ENCODE data around the gene TAS1R3. TPM values are rescaled to one million over a fixed set of nuclear protein-coding genes. Genes with fewer than 3 reads are reported as not detected.

TAS1R3 gene
- total and polyA plus RNA-seq, 2 experiments from 2014 or later: 0.14 TPM; not detected in 1

GRCh38 chr1:1303736-1304135 lies 27.3 kb upstream of the TAS1R3 start:
- Mint-ChIP-seq H3K4me3 (no peak overlapping the region), H3K27ac (no peak overlapping the region), H3K9me3 (no peaks in the 10 kb centered on the region), H3K27me3 (ENCODE audit: insufficient read depth, low read depth, poor library complexity) (peaks cover 15% of the 10 kb centered on the region), H3K4me1 (peaks cover 20% of the 10 kb centered on the region; the same call in 2 of the 3 replicates), H3K36me3 (ENCODE audit: low read depth) (no peaks in the 10 kb centered on the region; the same call in 2 of the 3 replicates)
- DNase-seq (ENCODE audit: low spot score): no peak
- no peak for ATAC-seq
- no peaks in the 10 kb centered on the region for H3K27me3 ChIP-seq (ENCODE audit: insufficient read depth)
- H3K27ac ChIP-seq (ENCODE audit: low read depth): no peak overlapping the region
- H3K4me1 ChIP-seq (ENCODE audit: insufficient read depth): peaks cover 7% of the 10 kb centered on the region; the same call in 1 of the 2 replicates
- TF ChIP-seq ZNF114 (CRISPR knock-in tag; IDR thresholded peaks at IDR 0.05): no peak
- TF ChIP-seq, protein P1, sequence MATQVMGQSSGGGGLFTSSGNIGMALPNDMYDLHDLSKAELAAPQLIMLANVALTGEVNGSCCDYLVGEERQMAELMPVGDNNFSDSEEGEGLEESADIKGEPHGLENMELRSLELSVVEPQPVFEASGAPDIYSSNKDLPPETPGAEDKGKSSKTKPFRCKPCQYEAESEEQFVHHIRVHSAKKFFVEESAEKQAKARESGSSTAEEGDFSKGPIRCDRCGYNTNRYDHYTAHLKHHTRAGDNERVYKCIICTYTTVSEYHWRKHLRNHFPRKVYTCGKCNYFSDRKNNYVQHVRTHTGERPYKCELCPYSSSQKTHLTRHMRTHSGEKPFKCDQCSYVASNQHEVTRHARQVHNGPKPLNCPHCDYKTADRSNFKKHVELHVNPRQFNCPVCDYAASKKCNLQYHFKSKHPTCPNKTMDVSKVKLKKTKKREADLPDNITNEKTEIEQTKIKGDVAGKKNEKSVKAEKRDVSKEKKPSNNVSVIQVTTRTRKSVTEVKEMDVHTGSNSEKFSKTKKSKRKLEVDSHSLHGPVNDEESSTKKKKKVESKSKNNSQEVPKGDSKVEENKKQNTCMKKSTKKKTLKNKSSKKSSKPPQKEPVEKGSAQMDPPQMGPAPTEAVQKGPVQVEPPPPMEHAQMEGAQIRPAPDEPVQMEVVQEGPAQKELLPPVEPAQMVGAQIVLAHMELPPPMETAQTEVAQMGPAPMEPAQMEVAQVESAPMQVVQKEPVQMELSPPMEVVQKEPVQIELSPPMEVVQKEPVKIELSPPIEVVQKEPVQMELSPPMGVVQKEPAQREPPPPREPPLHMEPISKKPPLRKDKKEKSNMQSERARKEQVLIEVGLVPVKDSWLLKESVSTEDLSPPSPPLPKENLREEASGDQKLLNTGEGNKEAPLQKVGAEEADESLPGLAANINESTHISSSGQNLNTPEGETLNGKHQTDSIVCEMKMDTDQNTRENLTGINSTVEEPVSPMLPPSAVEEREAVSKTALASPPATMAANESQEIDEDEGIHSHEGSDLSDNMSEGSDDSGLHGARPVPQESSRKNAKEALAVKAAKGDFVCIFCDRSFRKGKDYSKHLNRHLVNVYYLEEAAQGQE (IDR thresholded peaks at IDR 0.05; ENCODE audit: unreplicated experiment): no peak
- H3K4me2 ChIP-seq: no peak overlapping the region
- no peaks in the 10 kb centered on the region for H3K36me3 ChIP-seq (ENCODE audit: insufficient read depth)
- no peak overlapping the region for H3K4me3 ChIP-seq
- H3K79me2 ChIP-seq (replicated peaks; ENCODE audit: insufficient read depth): peaks cover 5% of the 10 kb centered on the region; the same call in 1 of the 2 replicates
- H3K9me2 ChIP-seq (ENCODE audit: insufficient read depth): no peaks in the 10 kb centered on the region
- no peaks in the 10 kb centered on the region for H4K20me1 ChIP-seq (replicated peaks; ENCODE audit: insufficient read depth)
- H2AFZ ChIP-seq: no peak overlapping the region
- H3F3A ChIP-seq (replicated peaks; ENCODE audit: low read depth): no peaks in the 10 kb centered on the region

DNA sequence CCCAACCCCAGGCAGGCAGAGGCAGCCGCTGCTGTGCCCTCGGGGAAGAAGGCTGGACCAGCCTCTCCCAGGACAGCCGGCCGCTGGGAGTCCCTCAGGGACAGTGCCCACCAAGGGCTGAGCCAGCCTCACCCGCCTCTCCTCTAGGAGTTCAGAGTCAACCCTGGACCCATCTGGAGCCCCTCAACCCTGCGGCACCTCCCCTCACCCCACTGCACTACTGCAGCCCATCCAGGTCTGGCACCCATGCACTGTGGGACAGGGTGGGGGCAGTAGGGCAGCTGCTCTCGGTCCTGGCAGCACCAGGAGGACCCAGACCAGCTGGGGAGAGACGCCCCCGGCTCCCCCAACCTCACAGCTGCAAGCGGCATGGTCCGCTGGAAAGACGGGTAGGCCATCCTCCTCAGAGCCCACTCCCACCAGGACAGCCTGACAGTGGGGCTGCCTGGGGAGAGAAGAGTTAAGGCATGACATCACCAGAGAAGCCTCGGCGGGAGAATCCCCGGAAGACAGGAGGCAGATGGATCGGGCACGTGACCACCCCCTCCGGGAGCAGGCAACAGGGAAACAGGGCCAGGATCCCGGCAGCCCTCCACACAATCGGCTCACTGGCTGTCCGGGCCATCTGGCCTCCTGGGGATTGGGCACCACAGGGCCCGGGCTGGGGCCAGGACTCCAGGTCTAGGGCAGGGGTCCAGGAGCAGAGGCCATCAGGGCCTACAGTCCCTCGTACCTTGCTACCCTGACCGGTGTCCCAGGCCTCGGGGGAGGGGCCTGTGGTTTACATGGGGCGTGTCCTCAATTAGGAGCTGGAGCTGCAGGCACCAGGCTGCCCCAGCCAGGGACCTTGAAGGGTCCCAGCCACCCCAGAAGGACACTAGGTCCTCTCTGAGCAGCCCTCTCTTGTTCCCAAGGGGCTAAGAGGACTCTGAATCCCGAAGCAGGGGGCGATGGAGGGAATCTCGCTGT lies 26.5 kb upstream of the TAS1R3 start:
- H3K4me3 ChIP-seq: peak overlapping the region; percentile 28; the same call in 1 of the 2 replicates
- H3K27ac Mint-ChIP-seq: no peak overlapping the region
- TF ChIP-seq CREB1 (CRISPR knock-in tag; IDR thresholded peaks at IDR 0.05; ENCODE audit: low read depth): no peak
- no peak for TF ChIP-seq NANOG (IDR thresholded peaks at IDR 0.05; ENCODE audit: borderline replicate concordance)
- no peak for TF ChIP-seq ZNF462 (CRISPR knock-in tag; IDR thresholded peaks at IDR 0.05)
- TF ChIP-seq JUNB (IDR thresholded peaks at IDR 0.05; ENCODE audit: unreplicated experiment): no peak
- no peak for TF ChIP-seq EZH2 (IDR thresholded peaks at IDR 0.05; ENCODE audit: low read depth, unreplicated experiment)

More for the DNA sequence above, 26.5 kb upstream of the TAS1R3 start:
- Mint-ChIP-seq H3K4me3 (peak overlapping the region; percentile 46), H3K36me3 (ENCODE audit: low read depth) (no peaks in the 10 kb centered on the region; the same call in 2 of the 3 replicates), H3K9me3 (no peaks in the 10 kb centered on the region), H3K27me3 (ENCODE audit: insufficient read depth, low read depth, poor library complexity) (peaks cover 18% of the 10 kb centered on the region), H3K4me1 (peaks cover 20% of the 10 kb centered on the region; the same call in 2 of the 3 replicates)
- ATAC-seq: peak; percentile 11
- peaks cover 5% of the 10 kb centered on the region; the same call in 1 of the 2 replicates for H3K79me2 ChIP-seq (replicated peaks; ENCODE audit: insufficient read depth)
- H3K36me3 ChIP-seq (ENCODE audit: insufficient read depth): no peaks in the 10 kb centered on the region
- no peaks in the 10 kb centered on the region for H3K27me3 ChIP-seq (ENCODE audit: insufficient read depth)
- no peaks in the 10 kb centered on the region for H3K9me2 ChIP-seq (ENCODE audit: insufficient read depth)
- peak overlapping the region; percentile 55 for H3K4me2 ChIP-seq
- peaks cover 7% of the 10 kb centered on the region; the same call in 1 of the 2 replicates for H3K4me1 ChIP-seq (ENCODE audit: insufficient read depth)
- H2AFZ ChIP-seq: no peak overlapping the region
- H3F3A ChIP-seq (replicated peaks; ENCODE audit: low read depth): peaks cover 4% of the 10 kb centered on the region; the same call in 1 of the 2 replicates
- no peak overlapping the region for H3K27ac ChIP-seq (ENCODE audit: low read depth)
- peak; percentile 65 for DNase-seq (ENCODE audit: low spot score)
- H4K20me1 ChIP-seq (replicated peaks; ENCODE audit: insufficient read depth): no peaks in the 10 kb centered on the region
